K562 (cell line): ENCODE measurements around the gene ABCB9. TPM values are rescaled to one million over a fixed set of nuclear protein-coding genes. Genes with fewer than 3 reads are reported as not detected.

Experiments
- ATAC-seq: fragments of 200-7000 bp; cut with Tn5 transposase; 3 replicates; pipeline ENCODE4 v1.9.1; 2020; ENCODE audit warnings: moderate library complexity
- BruUV-seq: library from RNA; stranded (reverse); fragments of 400-500 nt; replicated peaks from 2 replicates; lab custom pipeline; 2021; lab: Mats Ljungman, UMichigan
- CTCF ChIA-PET: fragments of 300-600 bp; formaldehyde crosslinking; extraction: SDS; loops from one replicate; lab custom pipeline; 2021; ENCODE audit warnings: low intra/inter-chr PET ratio; lab: Yijun Ruan, JAX
- POLR2A ChIA-PET: fragments of 300-600, 350-650 bp; sonication (Branson Sonifier 250); formaldehyde crosslinking; extraction: SDS; loops from one replicate; lab custom pipeline; 2021; ENCODE audit warnings: antibody characterized with exemption, inconsistent platforms; lab: Yijun Ruan, JAX
- DNase-seq, 4 experiments: peaks; one replicate each; pipeline versions ENCODE4 v3.0.0 to v3.0.0-alpha.2; 2011 to 2018; ENCODE audit warnings: low spot score in 3 of 4, mixed read lengths in 3 of 4; ENCODE audit errors: extremely low read depth in 1 of 4
- FAIRE-seq: peaks from 2 replicates; lab custom pipeline; 2011; peaks lifted over from hg19 to GRCh38; lab: Jason Lieb, UNC
- H2AFZ ChIP-seq: 2 replicates; pipeline ENCODE4 v1.6.0; 2011; ENCODE audit warnings: low read depth, low read length, control low read depth, inconsistent platforms
- H3K27ac ChIP-seq: fragments of 200-600 bp; 3 replicates; pipeline ENCODE4 v1.8.0; 2011; ENCODE audit warnings: low read depth, mild to moderate bottlenecking, control low read depth, inconsistent platforms, low read length, moderate library complexity, mixed read lengths; ENCODE audit errors: extremely low read depth
- H3K27me3 ChIP-seq, 2 experiments: fragments of 300-600 bp in 1 of 2; 2 replicates in 1 of 2; 3 replicates in 1 of 2; pipeline versions ENCODE4 v1.6.0 to v1.8.0; 2011; ENCODE audit warnings: inconsistent platforms in 2 of 2, low read length in 2 of 2, mild to moderate bottlenecking in 1 of 2, mixed read lengths in 1 of 2, moderate library complexity in 1 of 2; ENCODE audit not compliant: control insufficient read depth in 2 of 2, insufficient read depth in 2 of 2
- H3K36me3 ChIP-seq: fragments of 300-600 bp; 3 replicates; pipeline ENCODE4 v1.8.0; 2011; ENCODE audit warnings: mild to moderate bottlenecking, low read length, inconsistent platforms; ENCODE audit not compliant: control insufficient read depth, insufficient read depth
- H3K4me1 ChIP-seq, 2 experiments: fragments of 200-600 bp in 1 of 2; replicated peaks in 1 of 2; 2 replicates in 1 of 2; 3 replicates in 1 of 2; pipeline versions ENCODE4 v1.5.1 to v1.8.0; 2011; ENCODE audit warnings: inconsistent platforms in 2 of 2, low read length in 2 of 2, mild to moderate bottlenecking in 1 of 2, mixed read lengths in 1 of 2, moderate library complexity in 1 of 2; ENCODE audit not compliant: control insufficient read depth in 2 of 2, insufficient read depth in 2 of 2
- H3K4me2 ChIP-seq: 2 replicates; pipeline ENCODE4 v1.6.1; 2011; ENCODE audit warnings: low read length, control low read depth, inconsistent platforms, mixed read lengths; ENCODE audit not compliant: insufficient read depth
- H3K4me3 ChIP-seq: fragments of 200-600 bp; sonication (generic), shearing (Covaris generic); 2 replicates; pipeline ENCODE4 v1.5.1; 2016; ENCODE audit warnings: control low read depth, inconsistent platforms
- H3K79me2 ChIP-seq: fragments of 200-600 bp; 3 replicates; pipeline ENCODE4 v1.8.0; 2011; ENCODE audit warnings: low read length, inconsistent platforms; ENCODE audit not compliant: control insufficient read depth, insufficient read depth
- H3K9ac ChIP-seq, 2 experiments: 2 replicates each; pipeline versions ENCODE4 v1.6.0 to v1.6.1; 2011; ENCODE audit warnings: low read depth in 2 of 2, low read length in 2 of 2, control low read depth in 1 of 2, inconsistent platforms in 1 of 2, mild to moderate bottlenecking in 1 of 2, mixed read lengths in 1 of 2; ENCODE audit not compliant: insufficient read depth in 1 of 2
- H3K9me1 ChIP-seq: one replicate; pipeline ENCODE4 v1.6.0; 2011; ENCODE audit warnings: inconsistent platforms, mild to moderate bottlenecking, low read length, moderate library complexity; ENCODE audit not compliant: control insufficient read depth, insufficient read depth
- H3K9me3 ChIP-seq: replicated peaks from 2 replicates; pipeline ENCODE4 v1.5.1; 2011; ENCODE audit warnings: low read depth, low read length, inconsistent platforms; ENCODE audit not compliant: control insufficient read depth, insufficient read depth
- H4K20me1 ChIP-seq: replicated peaks from 2 replicates; pipeline ENCODE4 v1.6.1; 2011; ENCODE audit warnings: low read length, inconsistent platforms, mixed read lengths; ENCODE audit not compliant: control insufficient read depth, insufficient read depth
- COPS2 ChIP-seq: fragments of 450-650 bp; conservative IDR thresholded peaks from 2 replicates; pipeline ENCODE4 v1.6.1; 2016; ENCODE audit warnings: mild to moderate bottlenecking, moderate library complexity
- ERF ChIP-seq: fragments of 450-650 bp; formaldehyde crosslinking; IDR thresholded peaks from 2 replicates; pipeline ENCODE4 v1.4.0; 2020; ENCODE audit warnings: mild to moderate bottlenecking, mixed read lengths
- ETV5 ChIP-seq: sonication (generic); formaldehyde crosslinking; IDR thresholded peaks from 2 replicates; pipeline ENCODE4 v1.4.0; 2020; ENCODE audit warnings: low read depth, mild to moderate bottlenecking, missing genetic modification reagents
- IRF2 ChIP-seq: sonication (generic); formaldehyde crosslinking; IDR thresholded peaks from 2 replicates; pipeline ENCODE4 v1.8.1; 2022; ENCODE audit warnings: mild to moderate bottlenecking, missing genetic modification reagents
- NCOA4 ChIP-seq: fragments of 450-650 bp; IDR thresholded peaks from 2 replicates; pipeline ENCODE4 v1.6.1; 2018; ENCODE audit warnings: mild to moderate bottlenecking; ENCODE audit not compliant: partially characterized antibody
- NR4A1 ChIP-seq, 2 experiments: fragments of 250-450 bp in 1 of 2; fragments of 450-650 bp in 1 of 2; sonication (Bioruptor Pico) in 1 of 2; IDR thresholded peaks; 2 replicates each; pipeline versions ENCODE4 v1.4.0 to v1.6.1; 2016 to 2020; ENCODE audit warnings: mild to moderate bottlenecking in 2 of 2, missing compliant biosample characterization in 1 of 2, missing genetic modification characterization in 1 of 2, moderate library complexity in 1 of 2
- PML ChIP-seq: IDR thresholded peaks from 2 replicates; pipeline ENCODE4 v1.6.1; 2012; ENCODE audit warnings: low read length, inconsistent platforms
- SAFB ChIP-seq: fragments of 200-400 bp; formaldehyde crosslinking; IDR thresholded peaks from 2 replicates; pipeline ENCODE4 v1.6.1; 2017; ENCODE audit warnings: low read depth, low read length, borderline replicate concordance
- SOX6 ChIP-seq: fragments of 450-650 bp; IDR thresholded peaks from 2 replicates; pipeline ENCODE4 v1.6.1; 2014; ENCODE audit warnings: mild to moderate bottlenecking
- TCF7L2 ChIP-seq: fragments of 150-350 bp; IDR thresholded peaks from 2 replicates; pipeline ENCODE4 v1.6.1; 2016; ENCODE audit warnings: low read depth, mild to moderate bottlenecking, low read length, moderate library complexity
- TOE1 ChIP-seq, 2 experiments: fragments of 450-650 bp in 1 of 2; sonication (generic) in 1 of 2; formaldehyde crosslinking in 1 of 2; IDR thresholded peaks; 2 replicates each; pipeline versions ENCODE4 v1.7.1 to v1.8.0; 2016 to 2022; ENCODE audit warnings: borderline replicate concordance in 2 of 2, mild to moderate bottlenecking in 2 of 2, antibody characterized with exemption in 1 of 2, inconsistent platforms in 1 of 2, low read depth in 1 of 2, missing genetic modification reagents in 1 of 2, moderate library complexity in 1 of 2
- TRIM25 ChIP-seq: fragments of 450-650 bp; IDR thresholded peaks from 2 replicates; pipeline ENCODE4 v1.7.0; 2016; ENCODE audit warnings: borderline replicate concordance
- XRCC5 ChIP-seq: fragments of 200-400 bp; formaldehyde crosslinking; IDR thresholded peaks from 2 replicates; pipeline ENCODE4 v1.6.1; 2017; ENCODE audit warnings: low read depth, mild to moderate bottlenecking, low read length
- ZNF263 ChIP-seq: sonication (generic); formaldehyde crosslinking; IDR thresholded peaks from 2 replicates; pipeline ENCODE4 v1.8.0; 2022; ENCODE audit warnings: mild to moderate bottlenecking, missing genetic modification reagents, borderline replicate concordance
- WGBS: fragments of 100-300 bp; shearing (Covaris generic); methylation state at CpG from one replicate; pipeline ENCODE4 v1.1.6; 2016; ENCODE audit warnings: low coverage, mixed read lengths; ENCODE audit not compliant: insufficient coverage; ENCODE audit errors: missing lambda C conversion rate; 5-methylcytosine and 5-hydroxymethylcytosine counted together
- in situ Hi-C: fragments of 300-500 bp; cut with MboI; formaldehyde crosslinking; loops from 4 replicates; pipeline ENCODE4 v1.15.0; 2018; ENCODE audit warnings: inconsistent platforms, mixed read lengths
- intact Hi-C: fragments of 100-400 bp; cut with micrococcal nuclease; formaldehyde crosslinking; loops from 2 replicates; pipeline ENCODE4 v1.14.2; 2022
- polyA plus RNA-seq, 8 experiments: library from polyadenylated mRNA; depleted of rRNA in 4 of 8; stranded (reverse) in 5 of 8; unstranded in 3 of 8; fragments of >200 nt; fragmentation: Nextera tagmentation in 2 of 8; fragmentation: Illumina TruSeq in 1 of 8; extraction: Ambion mirVana in 2 of 8; extraction: Trizol in 1 of 8; gene quantifications; 2 replicates each; pipeline versions ENCODE4 v1.2.1 to v1.2.3, GENCODE V29; 2011 to 2014; ENCODE audit warnings: inconsistent platforms in 1 of 8, missing spikeins in 1 of 8
- total RNA-seq, 7 experiments: library from RNA; depleted of rRNA in 6 of 7; stranded (reverse); fragments of >200 nt in 6 of 7; fragmentation: Illumina TruSeq in 2 of 7; extraction: Trizol in 2 of 7; gene quantifications; 2 replicates each; pipeline versions ENCODE4 v1.2.1 to v1.2.3, GENCODE V29; 2011 to 2021; ENCODE audit warnings: low replicate concordance in 1 of 7
- TF ChIP-seq, protein P1 (sequence below): conservative IDR thresholded peaks from 2 replicates; pipeline ENCODE4 v1.6.1; 2011; ENCODE audit warnings: low read depth, mild to moderate bottlenecking, low read length; ENCODE audit not compliant: control insufficient read depth

The ABCB9 gene
- total and polyA plus RNA-seq, 9 of the 15 experiments (the other 6 are each of a cell fraction or from before 2014, with no cell fraction given): 0.20 to 12.6 (median 6.2) TPM

DNA sequence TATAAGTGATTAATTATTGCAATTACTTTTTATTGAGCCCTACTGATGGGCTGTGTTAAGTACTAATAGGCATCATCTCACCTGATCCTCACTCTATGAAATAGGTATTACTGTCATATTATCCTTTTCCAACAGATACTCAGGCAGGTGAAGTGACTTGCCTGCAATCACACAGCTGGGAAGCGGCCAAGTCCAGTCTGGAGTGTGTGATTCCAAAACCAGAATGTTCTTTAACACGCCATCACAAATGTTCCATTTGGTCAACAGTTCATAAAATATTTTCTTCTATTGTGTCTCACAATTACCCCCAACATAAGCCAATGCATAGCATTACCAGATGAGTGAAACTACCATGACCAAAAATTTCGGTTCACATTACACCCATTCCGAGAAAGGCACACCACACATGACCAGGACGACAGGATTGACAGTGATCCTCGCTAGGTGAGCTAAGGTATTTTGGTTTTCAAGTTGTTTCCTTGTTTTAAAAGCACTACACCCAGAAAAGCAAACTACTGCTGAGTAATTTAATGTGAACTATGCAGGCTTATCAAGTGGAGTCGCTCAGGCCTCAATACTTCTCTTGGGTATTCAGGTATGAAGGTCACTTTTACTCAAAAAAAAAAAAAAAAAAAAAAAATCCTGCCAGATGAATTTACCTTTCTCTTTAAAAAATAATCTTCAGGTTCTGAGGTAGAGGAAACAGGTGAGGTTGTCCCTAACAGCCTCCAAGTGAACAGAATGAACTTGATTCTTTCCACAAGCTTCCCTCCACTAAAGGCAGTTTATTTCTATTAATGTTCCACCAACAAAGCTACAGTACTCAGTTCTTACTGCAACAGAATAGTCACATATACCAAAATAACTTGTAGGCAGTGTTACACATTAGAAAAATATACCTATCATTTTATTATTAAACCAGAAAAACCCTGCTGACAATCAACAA is 72.8 kb downstream of the ABCB9 start:
- 42% methylated on average over 7 of the region's 7 CpGs for WGBS
- ATAC-seq: no peak
- TF ChIP-seq SAFB (no peak), NR4A1 (CRISPR knock-in tag; IDR thresholded peaks at IDR 0.05) (no peak), NR4A1 (tag; IDR thresholded peaks at IDR 0.05) (no peak), TCF7L2 (no peak), PML (no peak), ERF (no peak), ZNF263 (CRISPR knock-in tag) (no peak), SOX6 (no peak), TOE1 (IDR thresholded peaks at IDR 0.05; ENCODE audit: borderline replicate concordance) (no peak), TOE1 (CRISPR knock-in tag; IDR thresholded peaks at IDR 0.05; ENCODE audit: borderline replicate concordance, low read depth) (no peak), TRIM25 (no peak), IRF2 (CRISPR knock-in tag) (no peak), ETV5 (CRISPR knock-in tag) (no peak), NCOA4 (no peak), COPS2 (no peak), XRCC5 (no peak)
- TF ChIP-seq, protein P1, sequence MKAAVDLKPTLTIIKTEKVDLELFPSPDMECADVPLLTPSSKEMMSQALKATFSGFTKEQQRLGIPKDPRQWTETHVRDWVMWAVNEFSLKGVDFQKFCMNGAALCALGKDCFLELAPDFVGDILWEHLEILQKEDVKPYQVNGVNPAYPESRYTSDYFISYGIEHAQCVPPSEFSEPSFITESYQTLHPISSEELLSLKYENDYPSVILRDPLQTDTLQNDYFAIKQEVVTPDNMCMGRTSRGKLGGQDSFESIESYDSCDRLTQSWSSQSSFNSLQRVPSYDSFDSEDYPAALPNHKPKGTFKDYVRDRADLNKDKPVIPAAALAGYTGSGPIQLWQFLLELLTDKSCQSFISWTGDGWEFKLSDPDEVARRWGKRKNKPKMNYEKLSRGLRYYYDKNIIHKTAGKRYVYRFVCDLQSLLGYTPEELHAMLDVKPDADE: no peak

More for the DNA sequence above, 72.8 kb downstream of the ABCB9 start:
- no peak overlapping the region for H2AFZ ChIP-seq
- peak overlapping the region; percentile 86; the same call in 1 of the 2 replicates for H3K4me3 ChIP-seq
- peak overlapping the region in 1 of 2 experiments; percentile 95; a peak in 1 of 4 replicates for H3K9ac ChIP-seq
- FAIRE-seq: no peak
- intact Hi-C loops: no loop called here
- no peaks in the 10 kb centered on the region for H3K9me3 ChIP-seq
- peak overlapping the region; percentile 92 for H3K4me2 ChIP-seq
- H3K79me2 ChIP-seq: peaks cover 73% of the 10 kb centered on the region
- TSS peak; percentile 23 for BruUV-seq
- no peaks in the 10 kb centered on the region for H3K9me1 ChIP-seq
- peaks cover 24% of the 10 kb centered on the region for H4K20me1 ChIP-seq
- H3K4me1 ChIP-seq: peaks cover 27 to 54% of the 10 kb centered on the region in 2 experiments
- in situ Hi-C loops: no loop called here
- H3K27ac ChIP-seq: peak overlapping the region; percentile 92; the same call in 2 of the 3 replicates
- POLR2A ChIA-PET: interaction anchor here (0.6 to 1.8 kb wide), 6 partner anchors 7 to 191 kb away, joined by 3 to 6 read pairs (median 4); no protein-coding TSS in a partner anchor
- no peak for DNase-seq
- peaks cover 18% of the 10 kb centered on the region; the same call in 2 of the 3 replicates for H3K36me3 ChIP-seq
- CTCF ChIA-PET: no interaction called here
- H3K27me3 ChIP-seq: no peaks in the 10 kb centered on the region
